Stimulated activated effector memory CD8-positive, alpha-beta T cell treated with anti-CD3 and anti-CD28 coated beads, Interleukin-12 subunit alpha, Interleukin-12 subunit beta, amount 100 ng/mL, for 72 hours (primary cell): Measurements from ENCODE around the gene SLC30A1.
"Not testable (repeated sequence)": the region's sequence is repeated elsewhere in the genome, so short reads cannot be mapped to it uniquely, and the experiment has no call there.

Experiments
- ATAC-seq: fragments of 150-1000 bp; cut with Tn5 transposase; 2 replicates; pipeline ENCODE4 v1.10.0; 2021
- DNase-seq, 2 donors: peaks; one replicate each; pipeline ENCODE4 v3.0.0; 2021 to 2022; ENCODE audit warnings: low spot score in 2 of 2
- H3K27ac Mint-ChIP-seq: one replicate; pipeline ENCODE4 v1.8.0; 2022; ENCODE audit warnings: mild to moderate bottlenecking, mixed read lengths
- H3K36me3 Mint-ChIP-seq: one replicate; pipeline ENCODE4 v1.8.0; 2022; ENCODE audit warnings: mild to moderate bottlenecking, mixed read lengths
- H3K4me1 Mint-ChIP-seq: one replicate; pipeline ENCODE4 v1.8.0; 2022; ENCODE audit warnings: mixed read lengths
- H3K4me3 Mint-ChIP-seq: one replicate; pipeline ENCODE4 v1.8.0; 2022; ENCODE audit warnings: mild to moderate bottlenecking, mixed read lengths
- H3K9me3 Mint-ChIP-seq: one replicate; pipeline ENCODE4 v1.8.0; 2022; ENCODE audit warnings: mixed read lengths

SLC30A1 gene, protein sequence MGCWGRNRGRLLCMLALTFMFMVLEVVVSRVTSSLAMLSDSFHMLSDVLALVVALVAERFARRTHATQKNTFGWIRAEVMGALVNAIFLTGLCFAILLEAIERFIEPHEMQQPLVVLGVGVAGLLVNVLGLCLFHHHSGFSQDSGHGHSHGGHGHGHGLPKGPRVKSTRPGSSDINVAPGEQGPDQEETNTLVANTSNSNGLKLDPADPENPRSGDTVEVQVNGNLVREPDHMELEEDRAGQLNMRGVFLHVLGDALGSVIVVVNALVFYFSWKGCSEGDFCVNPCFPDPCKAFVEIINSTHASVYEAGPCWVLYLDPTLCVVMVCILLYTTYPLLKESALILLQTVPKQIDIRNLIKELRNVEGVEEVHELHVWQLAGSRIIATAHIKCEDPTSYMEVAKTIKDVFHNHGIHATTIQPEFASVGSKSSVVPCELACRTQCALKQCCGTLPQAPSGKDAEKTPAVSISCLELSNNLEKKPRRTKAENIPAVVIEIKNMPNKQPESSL

GRCh38 chr1:211578640-211579439 is at the start of gene SLC30A1:
SLC30A1 (minus strand) TSS chr1:211579161; CDS start chr1:211578612, 549 bp downstream.
- peak; percentile 95 to 99 for DNase-seq
- H3K27ac Mint-ChIP-seq, result peak within 1 kb of the TSS; percentile 6
- peak within 1 kb of the TSS; percentile 80 for H3K4me3 Mint-ChIP-seq
- no peaks in the 10 kb centered on the region for H3K9me3 Mint-ChIP-seq
- H3K36me3 Mint-ChIP-seq, result peaks cover 15% of the 10 kb centered on the region
- ATAC-seq, result peak; percentile 95
- peaks cover 30% of the 10 kb centered on the region for H3K4me1 Mint-ChIP-seq

GRCh38 chr1:211628417-211628816 is 49.5 kb upstream of the SLC30A1 start:
- Mint-ChIP-seq H3K4me1 (peaks cover 16% of the 10 kb centered on the region), H3K4me3 (no peak overlapping the region), H3K36me3 (no peaks in the 10 kb centered on the region), H3K27ac (no peak overlapping the region), H3K9me3 (no peaks in the 10 kb centered on the region)
- DNase-seq (no peak), ATAC-seq (no peak)

- H3K27ac Mint-ChIP-seq, result no peak overlapping the region
- peaks cover 10% of the 10 kb centered on the region for H3K4me1 Mint-ChIP-seq
- no peaks in the 10 kb centered on the region for H3K36me3 Mint-ChIP-seq
- H3K4me3 Mint-ChIP-seq, result no peak overlapping the region
- ATAC-seq, result no peak
- no peak for DNase-seq
- no peaks in the 10 kb centered on the region for H3K9me3 Mint-ChIP-seq
Measured at GRCh38 chr1:211627259-211627658, 48.3 kb upstream of the SLC30A1 start.

DNA sequence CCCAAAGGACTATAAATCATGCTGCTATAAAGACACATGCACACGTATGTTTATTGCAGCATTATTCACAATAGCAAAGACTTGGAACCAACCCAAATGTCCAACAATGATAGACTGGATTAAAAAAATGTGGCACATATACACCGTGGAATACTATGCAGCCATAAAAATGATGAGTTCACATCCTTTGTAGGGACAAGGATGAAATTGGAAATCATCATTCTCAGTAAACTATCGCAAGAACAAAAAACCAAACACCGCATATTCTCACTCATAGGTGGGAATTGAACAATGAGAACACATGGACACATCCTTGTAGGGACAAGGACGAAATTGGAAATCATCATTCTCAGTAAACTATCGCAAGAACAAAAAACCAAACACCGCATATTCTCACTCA is 46.9 kb upstream of the SLC30A1 start:
- not testable (repeated sequence) for DNase-seq, H3K36me3 Mint-ChIP-seq, H3K9me3 Mint-ChIP-seq, ATAC-seq, H3K4me1 Mint-ChIP-seq, H3K27ac Mint-ChIP-seq, H3K4me3 Mint-ChIP-seq

DNA sequence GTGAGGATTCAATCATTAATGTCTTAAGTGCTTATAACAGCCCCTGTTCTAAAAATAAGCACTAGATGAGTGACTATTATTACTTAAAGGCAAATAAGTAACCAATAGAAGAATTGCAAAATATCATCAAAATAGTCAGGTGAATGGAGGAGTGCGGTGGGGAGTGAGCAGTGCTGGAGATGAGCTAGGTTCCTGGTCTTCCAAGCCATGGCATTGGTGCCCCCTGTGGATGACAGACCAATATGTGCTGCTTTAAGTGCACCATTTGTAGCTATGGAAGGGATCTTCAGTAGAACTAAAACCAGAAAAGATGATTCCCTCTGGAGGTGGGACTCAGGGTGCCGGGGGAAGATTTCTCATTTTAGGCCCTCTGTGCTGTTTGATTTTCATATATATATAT is 46.1 kb upstream of the SLC30A1 start:
- H3K4me1 Mint-ChIP-seq, result peaks cover 5% of the 10 kb centered on the region
- H3K27ac Mint-ChIP-seq, result no peak overlapping the region
- no peak for DNase-seq
- H3K4me3 Mint-ChIP-seq, result no peak overlapping the region
- peak; percentile 61 for ATAC-seq
- H3K36me3 Mint-ChIP-seq, result no peaks in the 10 kb centered on the region
- no peaks in the 10 kb centered on the region for H3K9me3 Mint-ChIP-seq

DNA sequence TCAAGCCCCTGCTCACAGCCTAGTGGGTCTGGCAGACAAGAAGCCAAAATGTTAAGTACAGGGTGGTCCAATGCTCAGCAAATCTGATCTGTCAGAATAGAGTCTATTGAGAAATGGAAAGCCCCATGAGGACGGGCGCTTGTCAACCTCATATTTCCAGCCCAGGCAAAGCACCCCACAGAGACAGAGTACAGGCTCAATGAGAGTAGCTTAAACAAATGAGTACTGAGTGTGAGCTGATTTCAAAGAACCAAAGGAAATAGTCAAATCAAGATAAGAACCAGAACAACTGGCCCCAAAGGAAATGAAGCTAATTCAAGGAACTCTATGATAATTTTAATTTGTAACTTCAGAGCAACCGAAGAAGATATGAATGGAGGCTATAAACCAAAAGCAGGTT is 44.6 kb upstream of the SLC30A1 start:
- Mint-ChIP-seq H3K36me3 (no peaks in the 10 kb centered on the region), H3K27ac (peak overlapping the region; percentile 3), H3K9me3 (no peaks in the 10 kb centered on the region), H3K4me1 (peaks cover 5% of the 10 kb centered on the region), H3K4me3 (no peak overlapping the region)
- ATAC-seq, result peak; percentile 48
- DNase-seq, result no peak

GRCh38 chr1:211621447-211622198 is 42.7 kb upstream of the SLC30A1 start:
- Mint-ChIP-seq H3K4me3 (no peak overlapping the region), H3K4me1 (peaks cover 5% of the 10 kb centered on the region), H3K9me3 (no peaks in the 10 kb centered on the region), H3K27ac (no peak overlapping the region), H3K36me3 (no peaks in the 10 kb centered on the region)
- DNase-seq (no peak), ATAC-seq (no peak)

DNA sequence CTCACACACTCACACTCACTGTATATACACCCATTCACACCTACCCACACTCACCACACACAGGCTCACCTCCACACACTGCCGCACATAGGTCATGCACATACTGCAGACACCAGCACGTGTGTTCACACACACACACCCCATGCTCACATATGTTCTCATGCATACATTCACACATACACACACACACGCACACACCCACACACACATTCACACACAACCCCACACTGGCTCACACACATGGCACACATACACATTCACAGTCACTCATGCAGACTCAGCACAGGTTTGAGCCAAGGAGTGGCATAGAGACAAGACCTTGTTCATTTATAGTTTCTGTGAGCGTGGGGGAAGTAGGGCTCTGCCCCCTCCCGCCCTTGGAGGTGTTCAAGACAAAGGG is 41.1 kb upstream of the SLC30A1 start:
- H3K27ac Mint-ChIP-seq, result no peak overlapping the region
- no peak for ATAC-seq
- H3K4me1 Mint-ChIP-seq, result peaks cover 5% of the 10 kb centered on the region
- no peak for DNase-seq
- no peaks in the 10 kb centered on the region for H3K9me3 Mint-ChIP-seq
- H3K36me3 Mint-ChIP-seq, result no peaks in the 10 kb centered on the region
- H3K4me3 Mint-ChIP-seq, result no peak overlapping the region

- Mint-ChIP-seq H3K9me3 (no peaks in the 10 kb centered on the region), H3K36me3 (no peaks in the 10 kb centered on the region), H3K27ac (no peak overlapping the region), H3K4me1 (peaks cover 5% of the 10 kb centered on the region), H3K4me3 (no peak overlapping the region)
- DNase-seq (no peak), ATAC-seq (peak; percentile 6)
Measured at GRCh38 chr1:211619033-211619996, 40.4 kb upstream of the SLC30A1 start.

DNA sequence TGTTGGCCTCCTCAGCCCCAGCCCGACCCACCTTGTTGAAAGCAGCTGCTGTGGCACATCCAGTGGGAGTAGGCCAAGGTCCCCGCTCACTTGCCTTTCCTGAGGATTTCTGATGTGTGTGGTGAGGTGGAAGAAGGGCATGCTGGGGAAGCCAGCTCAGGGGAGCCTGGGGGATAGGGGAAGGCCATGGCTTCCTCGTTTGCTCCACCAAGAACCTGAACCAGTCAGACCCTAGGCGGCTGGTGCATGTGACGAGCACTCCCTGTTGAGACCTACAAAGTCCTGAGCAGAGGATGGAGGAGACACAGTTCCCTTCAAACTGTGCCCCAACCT is 38.0 kb upstream of the SLC30A1 start:
- no peaks in the 10 kb centered on the region for H3K36me3 Mint-ChIP-seq
- H3K4me3 Mint-ChIP-seq, result no peak overlapping the region
- no peaks in the 10 kb centered on the region for H3K4me1 Mint-ChIP-seq
- DNase-seq (no peak), ATAC-seq (no peak)
- no peaks in the 10 kb centered on the region for H3K9me3 Mint-ChIP-seq
- no peak overlapping the region for H3K27ac Mint-ChIP-seq

DNA sequence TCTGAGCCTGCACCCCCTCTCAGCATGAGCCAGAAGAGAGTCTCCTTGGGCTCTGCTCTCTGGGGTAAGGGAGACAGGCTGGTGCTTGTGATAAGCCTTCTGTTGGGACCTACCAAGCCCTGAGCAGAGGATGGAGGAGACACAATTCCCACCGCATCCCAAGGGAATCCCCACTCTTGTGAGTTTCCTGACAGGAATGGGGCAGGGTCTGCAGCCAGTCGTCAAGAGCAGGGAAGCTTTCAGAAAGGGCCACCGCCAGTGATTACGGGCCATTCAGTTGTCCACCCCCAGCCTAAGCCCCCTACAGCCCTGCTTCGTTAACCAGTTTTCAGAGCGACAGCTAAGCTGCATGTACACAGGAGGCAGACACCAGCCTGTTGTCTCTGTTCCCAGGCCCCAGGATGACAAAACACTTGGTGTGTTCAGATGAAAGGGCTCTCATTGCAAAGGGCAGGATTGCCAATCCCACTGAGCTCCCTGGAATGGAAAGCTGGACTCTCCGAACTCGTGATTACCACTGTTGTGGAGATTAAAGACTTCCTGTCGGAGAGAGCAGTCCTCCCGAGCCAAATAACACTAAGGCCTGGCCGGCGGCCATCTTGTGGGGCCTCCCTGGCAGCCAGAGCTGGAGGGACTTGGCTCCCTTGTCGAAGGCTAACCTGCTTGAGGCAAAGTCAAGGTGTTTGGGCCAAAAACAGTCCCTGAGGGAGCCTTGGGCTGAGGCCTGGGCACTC is 37.4 kb upstream of the SLC30A1 start:
- Mint-ChIP-seq H3K27ac (no peak overlapping the region), H3K4me3 (no peak overlapping the region), H3K36me3 (no peaks in the 10 kb centered on the region), H3K4me1 (no peaks in the 10 kb centered on the region), H3K9me3 (no peaks in the 10 kb centered on the region)
- no peak for DNase-seq
- no peak for ATAC-seq

DNA sequence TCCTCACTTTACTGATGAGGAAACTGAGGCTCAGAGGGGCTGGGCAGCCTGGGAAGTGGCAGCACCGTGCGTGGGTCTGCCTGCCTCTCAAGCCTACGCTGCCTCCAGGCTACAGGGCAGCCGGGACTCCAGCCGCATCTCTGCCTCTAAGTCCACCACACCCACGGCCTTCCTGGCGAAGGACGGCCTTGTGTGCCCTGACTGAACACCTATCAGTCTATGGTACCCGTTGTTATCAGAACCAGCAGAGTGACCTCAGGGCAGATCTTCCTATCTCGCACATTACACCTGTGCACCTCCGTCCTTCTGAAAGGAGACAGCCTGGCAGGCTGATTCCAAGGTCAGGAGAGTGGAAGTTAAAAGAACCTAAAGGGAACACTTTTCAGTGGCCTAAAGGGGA is 35.7 kb upstream of the SLC30A1 start:
- DNase-seq (no peak), ATAC-seq (no peak)
- Mint-ChIP-seq H3K4me1 (no peaks in the 10 kb centered on the region), H3K9me3 (no peaks in the 10 kb centered on the region), H3K27ac (no peak overlapping the region), H3K36me3 (no peaks in the 10 kb centered on the region), H3K4me3 (no peak overlapping the region)

- Mint-ChIP-seq H3K4me3 (no peak overlapping the region), H3K36me3 (no peaks in the 10 kb centered on the region), H3K4me1 (no peaks in the 10 kb centered on the region), H3K27ac (no peak overlapping the region), H3K9me3 (no peaks in the 10 kb centered on the region)
- ATAC-seq (no peak), DNase-seq (no peak)
Measured at GRCh38 chr1:211613951-211614350, 35.0 kb upstream of the SLC30A1 start.
